ENCODE measurements around the gene CARD9.

CARD9 gene

GRCh38 chr9:136401173-136401922 is 27.9 kb upstream of the CARD9 start:
- no peak for DNase-seq (ENCODE audit: low spot score)

GRCh38 chr9:136400038-136400834 is 26.8 kb upstream of the CARD9 start, which contains the start of gene SNAPC4:
SNAPC4 (minus strand) TSS chr9:136400170; CDS start chr9:136398428, 1,742 bp downstream.
- peak; percentile 90 for DNase-seq (ENCODE audit: low spot score)

GRCh38 chr9:136399176-136400037 is 25.9 kb upstream of the CARD9 start:
- no peak for DNase-seq (ENCODE audit: low spot score)

- no peak for DNase-seq (ENCODE audit: low spot score)
Measured at GRCh38 chr9:136398286-136398685, 24.8 kb upstream of the CARD9 start.

- DNase-seq (ENCODE audit: low spot score) = no peak
Measured at GRCh38 chr9:136397643-136398042, 24.2 kb upstream of the CARD9 start.

- no peak for DNase-seq (ENCODE audit: low spot score)
Measured at GRCh38 chr9:136396219-136396515, 22.7 kb upstream of the CARD9 start.

GRCh38 chr9:136395345-136396218 is 22.1 kb upstream of the CARD9 start:
- no peak for DNase-seq (ENCODE audit: low spot score)

- no peak for DNase-seq (ENCODE audit: low spot score)
Measured at GRCh38 chr9:136395020-136395340, 21.5 kb upstream of the CARD9 start.

GRCh38 chr9:136394312-136395019 is 21.0 kb upstream of the CARD9 start:
- no peak for DNase-seq (ENCODE audit: low spot score)

- DNase-seq (ENCODE audit: low spot score) = no peak
Measured at GRCh38 chr9:136393531-136393930, 20.1 kb upstream of the CARD9 start.

- DNase-seq (ENCODE audit: low spot score) = no peak
Measured at GRCh38 chr9:136392538-136393449, 19.3 kb upstream of the CARD9 start.

- DNase-seq (ENCODE audit: low spot score) = no peak
Measured at GRCh38 chr9:136391737-136392537, 18.5 kb upstream of the CARD9 start.

GRCh38 chr9:136389396-136389795 is 15.9 kb upstream of the CARD9 start:
- no peak for DNase-seq (ENCODE audit: low spot score)

GRCh38 chr9:136387217-136387616 is 13.7 kb upstream of the CARD9 start:
- no peak for DNase-seq (ENCODE audit: low spot score)

GRCh38 chr9:136386018-136386417 is 12.5 kb upstream of the CARD9 start:
- no peak for DNase-seq (ENCODE audit: low spot score)

- no peak for DNase-seq (ENCODE audit: low spot score)
Measured at GRCh38 chr9:136385015-136385414, 11.5 kb upstream of the CARD9 start.

- DNase-seq (ENCODE audit: low spot score) = no peak
Measured at GRCh38 chr9:136383436-136383835, 10.0 kb upstream of the CARD9 start.

GRCh38 chr9:136381966-136382513 is 8.6 kb upstream of the CARD9 start:
- DNase-seq (ENCODE audit: low spot score) = no peak

- no peak for DNase-seq (ENCODE audit: low spot score)
Measured at GRCh38 chr9:136381311-136381710, 7.8 kb upstream of the CARD9 start.

Measured in kidney capillary endothelial cell (primary cell).